Thymus (tissue), 11 donors: Measurements from ENCODE around the gene AKNA. TPM values are rescaled to one million over a fixed set of nuclear protein-coding genes. Genes with fewer than 3 reads are reported as not detected.
A peak's percentile ranks its signal among the peaks of the same experiment; 100 is the strongest.

Source experiments
- DNase-seq, 9 donors: peaks; one replicate each; pipeline ENCODE4 v3.0.0-alpha.2; 2013; ENCODE audit warnings: low spot score in 9 of 9, low read depth in 6 of 9, missing footprints in 1 of 9
- H3K27ac ChIP-seq, 2 donors: one replicate each; pipeline ENCODE4 v1.5.1; 2013; ENCODE audit warnings: control low read depth in 1 of 2, low read depth in 1 of 2, low read length in 1 of 2, mild to moderate bottlenecking in 1 of 2, moderate library complexity in 1 of 2
- H3K27me3 ChIP-seq, 2 donors: one replicate each; pipeline ENCODE4 v1.5.1; 2013; ENCODE audit warnings: low read length in 1 of 2; ENCODE audit not compliant: control insufficient read depth in 2 of 2, insufficient read depth in 1 of 2
- H3K36me3 ChIP-seq, 2 donors: one replicate each; pipeline ENCODE4 v1.5.1; 2013; ENCODE audit warnings: low read length in 1 of 2, mild to moderate bottlenecking in 1 of 2, moderate library complexity in 1 of 2; ENCODE audit not compliant: control insufficient read depth in 2 of 2, insufficient read depth in 2 of 2
- H3K4me1 ChIP-seq, 2 donors: one replicate each; pipeline ENCODE4 v1.5.1; 2013; ENCODE audit warnings: low read length in 2 of 2; ENCODE audit not compliant: control insufficient read depth in 2 of 2, insufficient read depth in 2 of 2
- H3K4me3 ChIP-seq, 2 donors: one replicate each; pipeline ENCODE4 v1.5.1; 2013; ENCODE audit warnings: low read length in 2 of 2, control low read depth in 1 of 2, mild to moderate bottlenecking in 1 of 2
- H3K9me3 ChIP-seq, 2 donors: one replicate each; pipeline ENCODE4 v1.5.1; 2013; ENCODE audit warnings: low read length in 1 of 2, mild to moderate bottlenecking in 1 of 2; ENCODE audit not compliant: control insufficient read depth in 2 of 2, insufficient read depth in 1 of 2
- WGBS: extraction: QIAGEN DNeasy Blood & Tissue Kit; methylation state at CpG from one replicate; pipeline ENCODE4 v1.1.7; 2013; 5-methylcytosine and 5-hydroxymethylcytosine counted together
- polyA plus RNA-seq: library from polyadenylated mRNA; stranded (reverse); fragments of 200-250 nt; gene quantifications from one replicate; pipeline ENCODE4 v1.2.3, GENCODE V29; 2013
- total RNA-seq: library from RNA; stranded (reverse); fragments of 120-200 nt; gene quantifications from one replicate; pipeline ENCODE4 v1.2.4, GENCODE V29; 2013
- donor health status: healthy.

The AKNA gene
- total and polyA plus RNA-seq, 2 donors: 52.2 to 162 TPM

GRCh38 chr9:114388357-114388682 lies 538 bp upstream of the AKNA start:
- Histone ChIP-seq H3K4me1 (peaks cover 38 to 71% of the 10 kb centered on the region in 2 donors), H3K9me3 (peaks cover 0 to 8% of the 10 kb centered on the region in 2 donors), H3K4me3 (peak overlapping the region; percentile 73 to 99), H3K27me3 (no peaks in the 10 kb centered on the region), H3K36me3 (peaks cover 0 to 14% of the 10 kb centered on the region in 2 donors), H3K27ac (peak overlapping the region; percentile 97)
- DNase-seq: no peak
- 66% methylated on average over 9 of the region's 9 CpGs for WGBS

GRCh38 chr9:114386886-114387679 lies 699 bp downstream of the AKNA start:
- H3K4me3 ChIP-seq: peak overlapping the region; percentile 73 to 99
- 1% methylated on average over 18 of the region's 18 CpGs for WGBS
- peaks cover 0 to 8% of the 10 kb centered on the region in 2 donors for H3K9me3 ChIP-seq
- H3K27ac ChIP-seq: peak overlapping the region; percentile 97
- no peaks in the 10 kb centered on the region for H3K27me3 ChIP-seq
- peaks cover 2 to 19% of the 10 kb centered on the region in 2 donors for H3K36me3 ChIP-seq
- peak in 2 of 9 donors; percentile 42 to 65 for DNase-seq
- H3K4me1 ChIP-seq: peaks cover 39 to 75% of the 10 kb centered on the region in 2 donors

GRCh38 chr9:114386361-114386885 lies 1.4 kb downstream of the AKNA start:
- Histone ChIP-seq H3K4me1 (peaks cover 41 to 77% of the 10 kb centered on the region in 2 donors), H3K9me3 (peaks cover 0 to 8% of the 10 kb centered on the region in 2 donors), H3K27ac (peak overlapping the region; percentile 97), H3K4me3 (peak overlapping the region; percentile 73 to 99), H3K27me3 (no peaks in the 10 kb centered on the region), H3K36me3 (peaks cover 6 to 24% of the 10 kb centered on the region in 2 donors)
- peak in 1 of 9 donors; percentile 40 for DNase-seq
- 4% methylated on average over 10 of the region's 10 CpGs for WGBS

- Histone ChIP-seq H3K27ac (peak overlapping the region; percentile 97), H3K9me3 (peaks cover 0 to 8% of the 10 kb centered on the region in 2 donors), H3K27me3 (no peaks in the 10 kb centered on the region), H3K4me1 (peaks cover 39 to 79% of the 10 kb centered on the region in 2 donors), H3K4me3 (peak overlapping the region; percentile 73 to 99), H3K36me3 (peaks cover 14 to 27% of the 10 kb centered on the region in 2 donors)
- 6% methylated on average over 11 of the region's 11 CpGs for WGBS
- DNase-seq: peak; percentile 83 to 98 (median 91)
Measured at GRCh38 chr9:114385397-114386181, 2.2 kb downstream of the AKNA start.

GRCh38 chr9:114384836-114385396 lies 2.9 kb downstream of the AKNA start:
- H3K27me3 ChIP-seq: no peaks in the 10 kb centered on the region
- peaks cover 36 to 73% of the 10 kb centered on the region in 2 donors for H3K4me1 ChIP-seq
- WGBS: 39% methylated on average over 7 of the region's 7 CpGs
- peaks cover 21 to 31% of the 10 kb centered on the region in 2 donors for H3K36me3 ChIP-seq
- H3K27ac ChIP-seq: peak overlapping the region; percentile 97
- peak overlapping the region; percentile 73 to 99 for H3K4me3 ChIP-seq
- no peak for DNase-seq
- H3K9me3 ChIP-seq: peaks cover 0 to 8% of the 10 kb centered on the region in 2 donors

- Histone ChIP-seq H3K9me3 (peaks cover 0 to 8% of the 10 kb centered on the region in 2 donors), H3K27ac (peak overlapping the region; percentile 97), H3K36me3 (peaks cover 25 to 37% of the 10 kb centered on the region in 2 donors), H3K4me1 (peaks cover 34 to 73% of the 10 kb centered on the region in 2 donors), H3K27me3 (no peaks in the 10 kb centered on the region), H3K4me3 (peak overlapping the region; percentile 73 to 99)
- WGBS: 8% methylated on average over 1 of the region's 1 CpG
- peak in 1 of 9 donors; percentile 46 for DNase-seq
Measured at GRCh38 chr9:114384341-114384740, 3.4 kb downstream of the AKNA start.

- Histone ChIP-seq H3K9me3 (peaks cover 0 to 8% of the 10 kb centered on the region in 2 donors), H3K36me3 (peaks cover 31 to 43% of the 10 kb centered on the region in 2 donors), H3K27me3 (no peaks in the 10 kb centered on the region), H3K27ac (peak overlapping the region; percentile 96 to 97), H3K4me3 (peak overlapping the region; percentile 73 to 99), H3K4me1 (peaks cover 35 to 73% of the 10 kb centered on the region in 2 donors)
- DNase-seq: peak in 1 of 9 donors; percentile 61
- WGBS: 15% methylated on average over 8 of the region's 8 CpGs
Measured at GRCh38 chr9:114383521-114384231, 4.1 kb downstream of the AKNA start.

GRCh38 chr9:114382699-114383520 lies 4.9 kb downstream of the AKNA start:
- H3K36me3 ChIP-seq: peaks cover 39 to 51% of the 10 kb centered on the region in 2 donors
- peak overlapping the region; percentile 73 to 99 for H3K4me3 ChIP-seq
- peak overlapping the region; percentile 96 to 97 for H3K27ac ChIP-seq
- no peaks in the 10 kb centered on the region for H3K27me3 ChIP-seq
- WGBS: 34% methylated on average over 17 of the region's 17 CpGs
- peaks cover 30 to 73% of the 10 kb centered on the region in 2 donors for H3K4me1 ChIP-seq
- H3K9me3 ChIP-seq: peaks cover 0 to 8% of the 10 kb centered on the region in 2 donors
- peak in 1 of 9 donors; percentile 44 for DNase-seq
